CMK (cell line): ENCODE data around the gene HBZ.
"Not testable (repeated sequence)": the region's sequence is repeated elsewhere in the genome, so short reads cannot be mapped to it uniquely, and the experiment has no call there.

Source experiments
- DNase-seq: peaks from one replicate; pipeline ENCODE4 v3.0.0-alpha.2; 2010; ENCODE audit warnings: low read depth

HBZ gene

DNA sequence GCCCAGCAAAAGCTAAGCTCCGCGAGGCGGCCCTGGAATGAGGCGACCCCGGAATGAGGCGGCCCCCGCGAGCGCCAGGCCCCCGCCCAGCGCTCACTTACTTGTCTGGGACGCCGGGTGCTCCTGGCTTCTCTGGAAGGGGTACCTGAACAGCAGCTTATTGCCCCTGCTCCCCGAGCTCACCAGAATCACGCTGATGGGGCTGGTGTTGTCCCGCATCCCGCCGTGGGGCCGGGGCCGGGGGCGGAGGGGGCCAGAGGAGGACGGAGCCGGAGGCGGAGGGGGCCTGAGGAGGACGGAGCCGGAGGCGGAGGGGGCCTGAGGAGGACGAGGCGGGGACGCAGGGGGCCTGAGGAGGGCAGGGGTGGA lies 14.4 kb upstream of the HBZ start:
- DNase-seq, result no peak

DNA sequence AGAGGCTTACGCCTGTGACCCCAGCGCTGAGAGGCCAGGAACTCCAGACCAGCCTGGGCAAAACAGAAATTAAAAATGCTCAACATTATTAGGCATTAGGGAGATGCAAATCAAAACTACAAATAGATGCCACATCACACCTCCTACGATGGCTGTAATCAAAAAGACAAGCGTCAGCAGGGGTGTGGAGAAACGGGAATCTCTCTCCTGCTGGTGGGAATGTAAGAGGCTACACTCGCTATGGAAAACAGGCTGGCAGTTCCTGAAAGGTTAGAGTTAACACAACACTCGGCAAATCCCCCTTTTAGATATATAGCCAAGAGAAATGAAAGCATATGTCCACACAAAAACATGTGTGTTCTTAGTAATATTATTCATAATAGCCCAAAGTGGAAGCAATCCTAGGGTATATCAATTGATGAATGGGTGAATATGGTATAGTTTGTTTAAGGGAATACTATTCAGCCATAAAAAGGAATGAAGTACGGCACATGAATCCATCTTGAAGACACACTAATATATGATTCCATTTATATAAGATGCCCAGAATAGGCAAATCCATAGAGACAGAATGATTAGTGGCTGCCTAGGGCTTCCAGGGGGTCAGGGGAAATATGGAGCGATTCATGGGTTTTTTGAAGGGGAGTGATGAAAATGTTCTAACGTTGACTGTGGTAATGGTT lies 12.1 kb upstream of the HBZ start:
- no peak for DNase-seq

GRCh38 chr16:142405-142967 lies 10.0 kb upstream of the HBZ start:
- DNase-seq, result no peak

DNA sequence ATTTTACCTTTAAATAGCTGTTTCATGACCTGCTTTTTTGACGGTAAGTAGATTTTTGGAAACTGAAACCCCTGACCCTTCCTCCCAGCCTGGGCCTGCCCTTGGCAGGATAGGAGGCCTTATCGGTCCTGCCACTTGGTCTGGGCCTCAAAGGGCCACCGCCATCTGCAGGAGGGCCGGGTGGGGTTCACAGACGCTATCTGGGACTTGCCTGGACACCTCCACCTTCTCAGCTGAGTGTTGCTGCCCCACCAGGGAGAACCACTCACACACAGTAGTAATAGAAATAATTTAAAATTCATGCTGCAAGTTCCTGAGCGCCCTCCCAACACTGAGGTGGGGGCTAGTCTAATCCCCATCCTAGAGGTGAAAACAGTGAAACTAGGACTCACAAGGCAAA lies 9.4 kb upstream of the HBZ start:
- DNase-seq, result no peak

DNA sequence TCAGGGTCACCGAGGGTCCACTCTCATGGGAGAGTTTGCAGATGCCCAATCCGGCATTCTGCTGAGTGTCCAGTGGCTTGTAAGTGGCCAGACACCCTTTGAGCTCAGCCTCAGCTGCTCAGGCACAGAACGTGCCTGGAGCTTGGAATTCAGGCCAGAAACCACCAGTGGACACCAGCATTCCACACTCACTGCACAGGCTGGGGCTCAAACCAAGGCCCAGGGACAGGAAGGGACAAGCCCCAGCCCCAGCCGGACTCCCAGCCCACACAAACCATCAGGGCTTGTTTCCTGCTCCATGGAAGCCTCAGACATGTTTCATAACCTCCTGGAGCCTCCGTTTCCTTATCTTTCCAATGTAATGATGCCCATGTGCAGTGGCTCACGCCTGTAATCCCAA lies 9.0 kb upstream of the HBZ start:
- DNase-seq, result no peak

GRCh38 chr16:144797-145252 lies 7.6 kb upstream of the HBZ start:
- no peak for DNase-seq

- no peak for DNase-seq
Observed at GRCh38 chr16:146646-147045, 5.8 kb upstream of the HBZ start.

GRCh38 chr16:149024-149660 lies 3.3 kb upstream of the HBZ start:
- DNase-seq, result no peak

DNA sequence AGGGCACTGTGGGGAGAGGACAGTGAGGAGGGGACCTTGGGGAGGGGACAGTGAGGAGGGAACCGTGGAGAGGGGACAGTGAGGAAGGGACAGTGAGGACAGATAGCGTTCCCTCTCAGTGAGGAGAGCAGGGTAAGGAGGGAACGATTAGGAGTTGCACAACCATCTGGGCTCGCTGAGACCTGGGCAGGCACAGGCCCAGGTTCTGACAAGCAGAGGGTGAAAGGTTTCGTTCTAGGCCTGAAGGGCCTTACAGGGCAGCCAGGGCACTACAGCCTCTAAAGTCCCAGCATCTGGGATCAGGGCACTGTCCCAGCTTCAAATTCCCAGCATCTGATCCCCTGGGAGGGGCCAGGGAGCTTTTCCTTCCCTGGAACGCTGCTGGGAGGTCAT lies 681 bp downstream of the HBZ start:
- not testable (repeated sequence) for DNase-seq

DNA sequence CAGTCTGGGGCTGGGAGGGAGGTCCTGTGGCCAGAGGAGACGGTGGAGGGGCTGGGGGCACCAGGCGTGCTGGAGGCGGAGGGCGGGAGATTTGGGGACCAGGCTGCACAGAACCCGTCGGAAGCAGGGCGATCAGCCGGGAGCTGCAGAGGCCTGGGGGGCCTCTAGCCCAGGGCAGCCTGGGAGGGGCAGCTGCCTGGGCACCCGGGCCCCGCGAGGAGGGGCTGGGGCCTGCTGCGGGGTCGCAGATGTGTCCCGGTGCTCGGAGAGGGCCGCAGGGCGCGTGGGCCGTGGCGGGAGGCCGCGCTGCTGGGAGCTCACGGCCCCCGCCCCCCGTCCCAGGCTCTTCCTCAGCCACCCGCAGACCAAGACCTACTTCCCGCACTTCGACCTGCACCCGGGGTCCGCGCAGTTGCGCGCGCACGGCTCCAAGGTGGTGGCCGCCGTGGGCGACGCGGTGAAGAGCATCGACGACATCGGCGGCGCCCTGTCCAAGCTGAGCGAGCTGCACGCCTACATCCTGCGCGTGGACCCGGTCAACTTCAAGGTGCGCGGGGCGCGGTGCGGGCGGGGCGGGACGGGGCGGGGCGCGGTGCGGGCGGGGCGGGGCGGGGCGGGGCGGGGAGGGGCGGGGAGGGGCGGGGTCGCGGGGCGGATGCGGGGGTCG lies 1.2 kb downstream of the HBZ start:
- not testable (repeated sequence) for DNase-seq

- DNase-seq, result no peak
Observed at GRCh38 chr16:154217-155030, 2.0 kb downstream of the HBZ start.

DNA sequence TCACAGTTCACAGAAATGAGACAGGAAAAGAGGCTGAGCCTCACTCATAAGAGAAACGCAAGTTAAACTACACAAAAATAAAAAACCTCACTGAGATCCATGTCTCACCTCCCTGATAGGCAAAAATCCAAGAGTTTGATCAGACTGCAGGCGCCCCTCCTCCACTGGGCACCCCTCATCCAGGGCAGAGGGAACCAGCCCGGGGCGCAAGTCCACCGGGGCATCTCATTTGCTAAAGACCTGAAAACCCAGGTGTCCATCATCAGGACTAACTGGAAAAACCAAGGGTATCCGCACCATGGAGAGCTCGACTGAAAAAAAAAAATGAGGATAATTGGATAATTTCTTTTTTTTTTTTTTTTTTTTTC lies 2.6 kb downstream of the HBZ start:
- DNase-seq, result no peak

DNA sequence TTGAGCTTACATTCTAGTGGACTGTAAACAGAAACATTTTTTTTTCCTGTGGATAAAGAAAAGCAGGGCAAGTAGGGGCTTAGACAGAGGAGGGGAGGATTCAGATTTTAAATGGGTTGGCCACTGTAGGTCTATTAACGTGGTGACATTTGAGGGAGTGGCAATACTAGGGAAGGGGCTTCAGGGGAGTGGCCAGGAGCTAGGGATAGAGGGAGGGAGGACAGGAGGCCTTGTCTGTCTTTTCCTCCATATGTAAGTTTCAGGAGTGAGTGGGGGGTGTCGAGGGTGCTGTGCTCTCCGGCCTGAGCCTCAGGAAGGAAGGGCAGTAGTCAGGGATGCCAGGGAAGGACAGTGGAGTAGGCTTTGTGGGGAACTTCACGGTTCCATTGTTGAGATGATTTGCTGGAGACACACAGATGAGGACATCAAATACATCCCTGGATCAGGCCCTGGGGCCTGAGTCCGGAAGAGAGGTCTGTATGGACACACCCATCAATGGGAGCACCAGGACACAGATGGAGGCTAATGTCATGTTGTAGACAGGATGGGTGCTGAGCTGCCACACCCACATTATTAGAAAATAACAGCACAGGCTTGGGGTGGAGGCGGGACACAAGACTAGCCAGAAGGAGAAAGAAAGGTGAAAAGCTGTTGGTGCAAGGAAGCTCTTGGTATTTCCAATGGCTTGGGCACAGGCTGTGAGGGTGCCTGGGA lies 6.8 kb downstream of the HBZ start:
- DNase-seq, result no peak

GRCh38 chr16:160242-160641 lies 7.8 kb downstream of the HBZ start:
- not testable (repeated sequence) for DNase-seq

- DNase-seq, result no peak
Observed at GRCh38 chr16:160691-161190, 8.3 kb downstream of the HBZ start.

DNA sequence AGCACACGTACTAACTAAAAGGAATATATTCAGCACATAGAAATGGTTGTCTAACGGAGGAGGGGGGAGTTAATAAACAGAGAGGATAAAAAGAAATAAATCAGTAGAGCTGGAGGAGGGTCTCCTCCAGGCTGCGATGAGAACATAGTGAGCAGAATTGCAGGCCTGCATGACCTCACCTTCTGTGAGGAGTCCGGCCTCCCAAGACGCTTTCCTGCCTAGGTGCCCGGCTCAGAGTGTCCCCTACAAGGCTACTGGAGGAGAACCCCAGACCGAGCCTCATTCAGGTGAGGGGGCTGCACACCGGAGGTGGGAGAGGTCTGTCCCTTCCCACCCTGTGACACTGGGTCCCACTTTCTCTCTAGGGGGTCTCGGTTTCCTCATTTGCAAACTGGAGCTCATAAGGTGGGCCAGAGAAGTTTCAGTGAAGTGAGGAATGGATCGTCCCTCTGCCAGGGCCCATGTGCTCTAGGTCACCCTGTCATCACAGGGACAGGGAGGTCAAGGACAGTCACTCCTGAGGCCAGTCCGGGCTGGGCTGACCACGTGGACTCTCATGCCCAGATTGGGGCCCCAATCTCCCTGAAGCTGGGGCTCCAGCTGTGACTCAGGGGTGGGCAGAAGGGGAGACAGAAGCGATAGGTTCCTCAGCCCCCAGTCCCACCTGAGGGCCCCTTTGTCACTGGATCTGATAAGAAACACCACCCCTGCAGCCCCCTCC lies 10.0 kb downstream of the HBZ start:
- DNase-seq, result no peak

- not testable (repeated sequence) for DNase-seq
Observed at GRCh38 chr16:163139-163538, 10.7 kb downstream of the HBZ start.

DNA sequence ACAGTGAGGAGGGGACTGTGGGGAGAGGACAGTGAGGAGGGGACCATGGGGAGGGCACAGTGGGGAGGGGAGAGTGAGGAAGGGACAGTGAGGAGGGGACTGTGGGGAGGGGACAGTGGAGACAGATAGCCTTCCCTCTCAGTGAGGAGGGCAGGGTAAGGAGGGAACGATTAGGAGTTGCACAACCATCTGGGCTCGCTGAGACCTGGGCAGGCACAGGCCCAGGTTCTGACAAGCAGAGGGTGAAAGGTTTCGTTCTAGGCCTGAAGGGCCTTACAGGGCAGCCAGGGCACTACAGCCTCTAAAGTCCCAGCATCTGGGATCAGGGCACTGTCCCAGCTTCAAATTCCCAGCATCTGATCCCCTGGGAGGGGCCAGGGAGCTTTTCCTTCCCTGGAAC lies 11.3 kb downstream of the HBZ start:
- DNase-seq, result not testable (repeated sequence)

DNA sequence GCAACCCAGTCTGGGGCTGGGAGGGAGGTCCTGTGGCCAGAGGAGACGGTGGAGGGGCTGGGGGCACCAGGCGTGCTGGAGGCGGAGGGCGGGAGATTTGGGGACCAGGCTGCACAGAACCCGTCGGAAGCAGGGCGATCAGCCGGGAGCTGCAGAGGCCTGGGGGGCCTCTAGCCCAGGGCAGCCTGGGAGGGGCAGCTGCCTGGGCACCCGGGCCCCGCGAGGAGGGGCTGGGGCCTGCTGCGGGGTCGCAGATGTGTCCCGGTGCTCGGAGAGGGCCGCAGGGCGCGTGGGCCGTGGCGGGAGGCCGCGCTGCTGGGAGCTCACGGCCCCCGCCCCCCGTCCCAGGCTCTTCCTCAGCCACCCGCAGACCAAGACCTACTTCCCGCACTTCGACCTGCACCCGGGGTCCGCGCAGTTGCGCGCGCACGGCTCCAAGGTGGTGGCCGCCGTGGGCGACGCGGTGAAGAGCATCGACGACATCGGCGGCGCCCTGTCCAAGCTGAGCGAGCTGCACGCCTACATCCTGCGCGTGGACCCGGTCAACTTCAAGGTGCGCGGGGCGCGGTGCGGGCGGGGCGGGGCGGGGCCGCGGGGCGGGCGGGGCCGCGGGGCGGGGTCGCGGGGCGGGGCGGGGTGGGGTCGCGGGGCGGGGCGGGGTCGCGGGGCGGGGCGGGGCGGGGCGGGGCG lies 11.8 kb downstream of the HBZ start:
- DNase-seq, result not testable (repeated sequence)
